Fibroblast of skin of right biceps (primary cell): ENCODE data around the gene FLYWCH1.

Experiments
- DNase-seq: peaks from one replicate; pipeline ENCODE4 v3.0.0-alpha.2; 2013

Gene FLYWCH1

DNA sequence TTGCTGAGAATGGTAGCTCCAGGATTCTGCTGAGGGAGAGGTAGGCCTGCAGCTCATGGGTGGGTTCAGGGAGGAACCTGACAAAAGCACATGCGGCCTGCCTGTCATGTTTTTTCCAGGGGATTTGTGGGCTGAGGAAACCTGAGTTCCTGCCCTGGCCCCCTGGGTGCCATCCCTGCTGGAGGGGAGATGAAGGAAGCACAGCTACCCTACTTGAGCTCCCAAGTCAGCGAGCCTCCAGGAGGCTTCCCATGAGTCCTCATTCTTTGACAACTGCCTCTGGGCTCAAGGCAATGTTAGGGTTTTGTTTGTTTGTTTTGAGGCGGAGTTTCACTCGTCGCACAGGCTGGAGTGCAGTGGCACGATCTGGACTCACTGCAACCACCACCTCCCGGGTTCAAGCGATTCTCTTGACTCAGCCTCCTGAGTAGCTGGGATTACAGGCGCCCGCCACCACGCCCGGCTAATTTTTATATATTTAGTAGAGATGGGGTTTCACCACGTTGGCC lies 12.1 kb upstream of the FLYWCH1 start:
- DNase-seq = no peak

DNA sequence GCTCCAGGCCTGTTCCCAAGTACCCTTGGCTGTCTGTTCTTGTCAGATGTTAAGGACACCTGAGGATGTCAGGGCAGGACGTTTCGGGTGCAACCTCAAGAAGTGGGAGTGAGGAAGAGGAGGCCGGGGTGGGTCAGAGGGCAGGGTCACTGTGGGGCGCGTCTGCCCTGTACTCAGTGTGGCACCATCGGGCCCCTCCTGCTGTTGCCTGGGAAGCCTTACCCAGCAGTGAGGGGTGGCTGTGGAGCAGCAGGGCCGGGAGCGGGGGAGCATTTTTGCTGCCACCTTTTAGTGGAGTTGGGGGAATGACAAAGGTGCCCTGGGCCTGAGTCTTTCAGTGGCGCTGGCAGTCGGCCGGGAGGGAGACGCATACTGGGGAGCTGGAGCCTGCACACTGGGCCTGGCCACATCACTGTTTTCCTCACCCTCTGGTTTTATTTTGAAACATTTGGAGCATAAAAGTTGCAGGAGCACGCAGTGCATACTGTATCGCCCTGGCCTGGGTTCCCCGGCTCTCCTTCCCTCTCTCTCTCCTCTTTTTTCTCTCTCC lies 11.1 kb upstream of the FLYWCH1 start:
- DNase-seq = no peak

DNA sequence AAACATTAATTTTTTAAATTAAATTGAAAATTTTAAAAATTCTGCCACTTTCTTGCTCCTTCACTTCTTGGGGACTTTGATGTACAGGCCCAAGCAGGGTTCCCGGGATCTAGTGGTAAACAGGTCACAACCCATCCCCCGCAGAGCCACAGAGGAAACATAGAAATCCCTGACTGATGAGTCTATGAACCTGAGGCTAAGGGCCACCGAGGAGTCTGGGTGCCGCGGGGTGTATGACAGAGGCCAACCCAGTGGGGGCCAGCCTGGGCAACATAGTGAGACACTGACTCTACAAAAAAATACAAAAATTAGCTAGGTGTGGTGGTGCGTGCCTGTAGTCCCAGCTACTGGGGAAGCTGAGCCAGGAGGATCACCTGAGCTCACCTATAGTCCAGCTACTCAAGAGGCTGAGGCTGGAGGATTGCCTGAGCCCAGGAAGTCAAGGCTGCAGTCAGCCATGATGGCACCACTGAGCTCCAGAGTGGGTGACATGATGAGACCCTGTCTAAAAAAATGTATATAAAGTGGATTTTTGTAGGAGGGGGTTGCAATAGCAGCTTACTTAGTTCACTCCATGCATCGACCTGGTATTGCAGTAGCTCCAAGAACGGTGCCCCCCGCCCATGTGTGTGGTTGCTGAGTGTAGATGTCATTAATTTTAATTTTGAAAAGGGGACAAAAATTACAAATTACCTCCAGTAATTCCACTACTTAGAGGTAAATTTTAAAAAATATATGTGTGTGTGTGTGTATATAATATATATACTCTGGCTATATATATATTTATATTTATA lies 9.2 kb upstream of the FLYWCH1 start:
- no peak for DNase-seq

DNA sequence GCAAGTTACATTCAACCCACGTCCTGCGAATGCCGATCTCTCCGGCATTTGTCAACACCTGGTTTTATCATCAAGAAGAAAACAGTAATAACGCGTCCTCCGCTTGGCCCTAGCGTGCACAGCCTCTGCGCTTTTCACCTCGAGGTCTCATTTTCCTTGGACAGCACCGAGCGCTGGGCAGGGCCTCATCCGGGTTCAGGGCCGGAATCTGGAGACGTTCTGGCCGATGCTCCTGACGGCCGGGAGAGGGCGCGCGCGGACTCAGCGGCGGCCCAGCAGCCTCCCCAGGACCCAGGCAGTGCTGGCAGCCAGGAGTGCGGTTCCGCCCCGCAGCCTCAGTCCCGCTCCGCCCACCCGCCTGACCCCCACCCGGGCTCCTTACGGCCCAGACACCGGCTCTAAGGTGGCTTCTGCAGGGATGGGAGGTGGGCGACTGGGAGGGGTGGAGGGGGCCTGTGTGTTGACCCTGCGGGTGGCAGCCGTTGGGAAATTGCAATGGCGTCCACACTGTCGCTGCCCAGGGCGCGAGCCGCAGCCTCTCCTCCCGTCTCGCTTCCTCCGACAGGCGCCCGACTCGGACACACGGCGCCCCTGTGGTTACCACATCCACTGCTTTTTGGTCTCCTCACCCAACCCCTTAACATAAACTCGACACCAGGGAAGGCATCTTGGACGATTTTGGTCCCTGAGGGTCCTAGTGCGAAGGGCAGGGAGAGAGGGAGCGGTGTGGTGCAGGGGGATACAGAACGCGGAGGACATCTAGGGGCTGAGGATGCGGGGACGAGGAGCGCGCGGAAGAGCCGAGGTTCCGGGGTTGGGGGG lies 7.4 kb upstream of the FLYWCH1 start:
- DNase-seq = peak; percentile 78

DNA sequence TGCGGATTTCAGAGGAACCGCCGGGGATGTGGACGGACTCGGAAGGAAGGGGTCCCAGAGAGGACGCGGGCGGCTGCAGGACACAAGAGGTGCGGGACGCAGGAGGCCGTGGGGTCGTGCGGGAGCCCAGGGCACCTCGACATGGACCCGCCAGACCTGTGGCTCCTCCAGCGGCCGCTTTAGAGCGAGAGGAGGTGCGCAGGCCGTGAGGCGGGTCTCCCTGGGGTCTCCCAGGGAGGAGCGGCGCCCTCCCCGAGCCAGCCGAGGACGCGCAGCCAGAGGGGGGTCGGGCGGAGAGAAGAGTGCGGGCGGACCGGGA lies 6.8 kb upstream of the FLYWCH1 start:
- no peak for DNase-seq

DNA sequence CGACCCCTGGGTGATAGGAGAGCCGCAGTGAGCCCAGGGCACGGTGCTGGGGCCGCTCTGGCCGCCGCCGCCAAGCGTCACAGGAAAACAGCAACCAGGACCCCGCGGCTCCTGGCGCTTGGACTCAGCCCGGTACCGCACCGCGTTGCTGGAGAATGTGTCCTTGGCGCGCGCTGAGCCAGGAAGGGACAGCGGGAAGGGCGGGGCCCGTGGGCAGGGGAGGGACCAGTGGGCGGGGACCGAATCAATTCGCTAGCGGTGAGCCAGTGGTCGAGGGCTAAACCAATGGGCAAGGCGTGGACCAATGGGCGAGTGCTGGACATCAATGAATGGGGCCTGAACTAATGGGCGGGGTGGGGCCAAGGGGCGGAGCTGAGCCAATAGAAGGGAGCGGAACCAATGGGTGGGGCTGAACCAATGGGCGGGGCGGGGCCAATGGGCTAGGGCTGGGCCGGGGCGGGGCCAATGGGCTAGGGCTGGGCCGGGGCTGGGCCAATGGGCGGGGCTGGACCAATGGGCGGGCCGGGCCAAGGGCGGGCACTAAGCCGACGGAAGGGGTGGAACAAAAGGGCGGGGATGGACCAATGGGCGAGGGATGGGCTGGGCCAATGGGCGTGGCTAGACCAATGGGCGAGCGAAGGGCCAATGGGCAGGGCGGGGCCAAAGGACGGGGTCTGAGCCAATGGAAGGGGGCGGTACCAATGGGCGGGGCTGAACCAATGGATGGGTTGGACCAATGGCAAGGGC lies 6.3 kb upstream of the FLYWCH1 start:
- peak; percentile 99 for DNase-seq

DNA sequence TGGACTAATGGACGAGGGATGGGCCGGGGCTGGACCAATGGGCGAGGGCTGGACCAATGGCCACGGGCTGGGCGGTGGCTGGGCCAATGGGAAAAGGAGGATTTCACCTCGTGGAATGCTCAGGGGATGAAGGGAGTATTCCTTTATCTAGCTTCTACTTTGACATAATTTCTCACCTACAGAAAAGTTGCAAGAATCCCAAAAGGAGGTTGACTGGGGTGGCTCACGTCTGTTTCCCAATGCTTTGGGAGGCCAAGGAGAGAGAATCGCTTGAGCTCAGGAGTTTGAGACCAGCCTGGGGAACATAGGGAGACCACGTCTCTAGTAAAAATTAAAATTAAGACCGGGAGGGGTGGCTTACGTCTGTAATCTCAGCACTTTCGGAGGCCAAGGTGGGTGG lies 5.7 kb upstream of the FLYWCH1 start:
- DNase-seq = no peak

DNA sequence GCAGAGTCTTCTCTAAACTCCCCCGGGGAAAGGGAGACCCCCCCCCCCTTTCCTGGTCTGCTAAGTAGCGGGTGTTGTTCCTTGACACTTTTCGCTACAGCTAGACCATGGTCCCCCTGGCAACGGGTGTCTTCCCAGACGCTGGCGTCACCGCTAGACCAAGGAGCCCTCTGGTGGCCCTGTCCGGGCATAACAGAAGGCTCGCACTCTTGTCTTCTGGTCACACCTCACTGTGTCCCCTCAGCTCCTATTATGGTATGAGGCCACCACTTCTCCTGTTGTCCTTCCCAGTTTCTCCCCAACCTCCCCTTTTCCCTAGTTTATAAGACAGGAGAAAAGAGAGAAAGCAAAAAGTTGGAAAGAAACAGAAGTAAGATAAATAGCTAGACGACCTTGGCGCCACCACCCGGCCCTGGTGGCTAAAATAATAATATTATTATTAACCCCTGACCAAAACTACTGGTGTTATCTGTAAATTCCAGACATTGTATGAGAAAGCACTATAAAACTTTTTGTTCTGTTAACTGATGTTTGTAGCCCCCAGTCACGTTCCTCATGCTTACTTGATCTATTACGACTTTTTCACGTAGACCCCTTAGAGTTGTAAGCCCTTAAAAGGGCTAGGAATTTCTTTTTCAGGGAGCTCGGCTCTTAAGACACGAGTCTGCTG lies 4.5 kb upstream of the FLYWCH1 start:
- DNase-seq = peak; percentile 57

DNA sequence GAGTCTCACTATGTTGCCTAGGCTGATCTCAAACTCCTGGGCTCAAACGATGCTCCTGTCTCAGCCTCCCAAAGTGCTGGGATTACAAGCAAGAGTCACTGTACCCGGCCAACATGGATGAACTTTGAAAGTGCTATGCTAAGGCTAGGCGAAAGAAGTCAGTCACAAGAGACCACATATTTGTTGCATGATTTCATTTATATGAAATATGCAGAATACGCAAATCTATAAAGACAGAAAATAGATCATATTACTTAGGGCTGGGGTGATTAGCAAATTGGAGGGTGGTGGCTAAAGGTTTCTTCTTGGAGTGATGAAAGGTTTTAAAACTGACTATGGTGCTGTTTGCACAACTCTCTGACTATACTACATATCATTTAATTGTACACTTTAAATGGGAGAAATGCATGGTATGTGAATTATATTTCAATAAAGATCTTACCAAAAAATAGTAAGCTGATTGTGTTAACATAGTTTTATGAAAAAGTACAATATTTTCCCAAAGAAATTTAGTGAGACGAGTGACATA lies 1.2 kb upstream of the FLYWCH1 start:
- peak; percentile 58 for DNase-seq

DNA sequence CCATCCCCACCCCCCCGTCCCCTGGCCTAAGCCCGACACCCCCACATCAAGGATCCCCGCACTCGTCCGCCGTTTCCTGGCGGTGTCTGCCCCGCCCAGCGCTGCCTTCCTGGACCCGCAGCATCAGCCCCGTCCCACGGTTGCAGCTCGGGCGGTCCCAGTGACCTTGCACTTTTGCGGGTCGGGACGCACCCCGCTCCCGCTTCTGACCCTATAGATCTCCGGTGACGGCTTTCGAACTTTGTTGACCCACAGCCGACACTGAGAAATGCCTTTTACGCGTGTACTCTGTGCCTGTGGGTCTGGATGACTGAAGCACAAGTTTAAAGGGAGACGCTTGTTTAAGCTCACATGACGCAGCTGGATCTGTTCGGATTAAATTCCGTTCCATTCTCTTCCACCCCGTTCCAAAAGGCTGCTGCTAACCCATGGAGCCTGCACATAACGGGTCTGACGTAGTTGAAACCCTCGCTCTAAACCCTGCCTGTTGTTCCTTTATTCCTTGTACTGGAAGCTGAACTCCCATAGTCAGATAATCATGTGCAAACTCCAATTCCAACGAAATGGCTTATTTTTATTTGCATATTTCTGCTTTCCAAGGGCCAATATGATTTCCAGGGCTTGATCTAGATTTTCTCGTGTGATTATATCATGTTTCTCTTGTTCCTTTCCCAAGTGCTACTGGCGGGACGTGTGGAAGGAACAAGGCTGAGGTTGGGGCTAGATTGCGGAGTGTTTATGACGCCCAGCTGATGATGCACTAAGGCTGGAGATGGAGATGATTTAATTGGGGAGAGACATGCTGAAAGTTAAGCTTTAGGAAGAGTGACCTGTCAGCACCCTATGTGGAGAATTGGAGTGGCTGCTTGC lies 834 bp downstream of the FLYWCH1 start:
- DNase-seq = peak; percentile 57

DNA sequence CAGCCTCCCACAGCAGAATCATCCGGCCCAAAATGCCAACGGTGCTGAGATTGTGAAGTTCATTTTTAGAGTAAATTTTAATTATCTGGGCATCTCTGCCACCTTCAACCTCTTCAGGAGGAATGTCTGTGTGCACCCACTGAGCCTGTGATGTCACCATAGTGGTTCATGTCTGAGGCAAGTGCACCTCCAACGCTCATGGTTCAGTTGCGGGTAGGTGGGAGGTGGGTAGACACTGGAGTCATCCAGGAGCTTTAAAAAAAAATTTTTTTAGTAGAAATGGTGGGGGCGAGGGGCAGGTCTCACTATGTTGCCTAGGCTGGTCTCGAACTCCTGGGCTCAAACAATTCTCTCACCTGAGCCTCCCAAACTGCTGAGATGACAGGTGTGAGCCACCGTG lies 1.9 kb downstream of the FLYWCH1 start:
- no peak for DNase-seq

DNA sequence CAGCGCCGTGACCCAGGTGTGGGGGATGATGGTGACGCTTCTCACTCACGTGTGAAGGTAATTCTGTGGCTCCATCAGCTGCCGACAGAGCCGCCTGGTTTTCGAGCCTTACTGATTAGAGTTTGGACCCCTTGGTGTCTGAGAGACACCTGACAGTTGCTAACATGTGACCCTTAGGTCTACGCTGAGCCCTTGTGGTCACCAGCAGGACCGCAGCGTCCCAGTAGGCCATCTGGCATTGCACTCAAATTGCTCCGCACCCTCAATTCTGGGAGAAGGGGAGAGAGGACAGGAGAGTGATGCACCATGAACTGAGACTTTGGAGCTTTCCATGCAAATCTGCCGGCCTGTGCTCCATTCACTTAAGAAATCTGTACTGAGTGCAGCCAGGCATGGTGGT lies 2.5 kb downstream of the FLYWCH1 start:
- DNase-seq = no peak

DNA sequence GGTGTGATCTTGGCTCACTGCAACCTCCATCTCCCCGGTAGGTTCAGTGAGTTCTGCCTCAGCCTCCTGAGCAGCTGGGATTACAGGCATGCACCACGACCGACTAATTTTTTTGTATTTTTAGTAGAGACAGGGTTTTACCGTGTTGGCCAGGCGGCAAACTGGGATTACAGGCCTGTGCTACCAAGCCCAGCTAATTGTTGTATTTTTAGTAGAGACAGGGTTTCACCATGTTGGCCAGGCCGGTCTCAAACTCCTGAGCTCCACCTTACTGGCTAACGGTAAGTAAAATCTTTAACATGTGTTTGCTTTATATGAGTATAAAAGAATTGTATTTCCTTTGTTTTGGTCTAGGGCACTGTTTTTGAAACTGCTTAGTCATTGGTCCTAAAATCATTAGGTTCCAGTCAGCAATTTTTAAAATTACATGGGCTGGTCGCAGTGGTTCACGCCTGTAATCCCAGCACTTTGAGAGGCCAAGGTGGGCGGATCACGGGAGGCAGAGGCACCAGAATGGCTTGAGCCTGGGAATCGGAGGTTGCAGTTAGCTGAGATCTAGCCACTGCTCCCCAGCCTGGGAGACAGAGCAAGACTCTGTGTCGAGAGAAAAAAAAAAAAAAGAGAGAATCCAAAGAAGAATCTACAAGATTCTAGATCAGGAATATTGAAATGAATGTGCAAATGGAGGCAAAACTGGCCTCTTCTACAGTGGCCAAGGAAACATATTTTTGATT lies 3.6 kb downstream of the FLYWCH1 start:
- DNase-seq = no peak

DNA sequence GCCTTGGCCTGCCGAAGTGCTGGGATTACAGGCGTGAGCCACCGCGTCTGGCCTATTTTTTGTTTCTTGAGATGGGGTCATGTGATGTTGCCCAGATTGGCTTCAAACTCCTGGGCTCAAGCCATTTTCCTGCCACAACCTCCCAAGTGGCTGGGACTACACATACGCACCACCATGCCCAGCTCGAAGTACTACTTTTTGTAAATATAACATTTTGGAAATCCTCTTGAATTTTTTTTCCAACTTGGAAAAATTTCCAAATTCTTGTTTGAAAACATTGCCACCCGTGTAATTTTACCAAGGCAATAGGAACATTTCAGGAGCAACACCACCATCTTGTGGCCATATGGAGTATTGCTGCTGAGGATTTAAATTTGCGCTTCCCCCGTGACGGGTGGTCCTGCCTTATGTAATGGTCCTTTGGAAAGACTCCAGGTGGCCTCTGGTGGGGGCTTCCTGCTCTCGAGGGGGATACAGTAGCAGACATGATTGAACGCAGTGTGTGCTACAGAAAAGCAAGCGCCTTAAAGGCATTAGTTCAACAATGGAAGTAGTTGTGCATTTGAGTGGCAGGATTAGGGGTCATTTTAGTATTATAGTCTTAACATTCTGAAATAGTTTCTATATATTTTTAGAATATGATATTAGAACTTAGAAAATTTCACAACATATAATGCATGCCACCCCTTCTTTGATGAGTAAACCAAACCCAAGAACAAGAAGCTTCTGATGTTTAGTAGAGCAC lies 8.0 kb downstream of the FLYWCH1 start:
- DNase-seq = peak; percentile 65

DNA sequence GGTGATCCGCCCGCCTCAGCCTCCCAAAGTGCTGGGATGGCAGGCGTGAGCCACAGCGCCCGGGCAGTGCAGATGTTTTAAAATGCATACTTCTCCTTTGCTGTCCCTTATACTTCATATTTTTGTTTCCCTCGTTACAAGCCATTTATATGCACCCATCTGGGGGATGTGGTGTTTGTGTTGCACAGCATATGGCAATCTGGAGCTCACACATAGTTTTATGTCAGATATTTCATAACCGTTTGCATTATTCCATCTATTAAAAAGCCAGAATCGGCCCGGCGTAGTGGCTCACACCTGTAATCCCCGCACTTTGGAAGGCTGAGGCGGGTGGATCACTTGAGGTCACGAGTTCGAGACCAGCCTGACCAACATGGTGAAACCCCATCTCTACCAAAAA lies 11.8 kb downstream of the FLYWCH1 start:
- DNase-seq = no peak

DNA sequence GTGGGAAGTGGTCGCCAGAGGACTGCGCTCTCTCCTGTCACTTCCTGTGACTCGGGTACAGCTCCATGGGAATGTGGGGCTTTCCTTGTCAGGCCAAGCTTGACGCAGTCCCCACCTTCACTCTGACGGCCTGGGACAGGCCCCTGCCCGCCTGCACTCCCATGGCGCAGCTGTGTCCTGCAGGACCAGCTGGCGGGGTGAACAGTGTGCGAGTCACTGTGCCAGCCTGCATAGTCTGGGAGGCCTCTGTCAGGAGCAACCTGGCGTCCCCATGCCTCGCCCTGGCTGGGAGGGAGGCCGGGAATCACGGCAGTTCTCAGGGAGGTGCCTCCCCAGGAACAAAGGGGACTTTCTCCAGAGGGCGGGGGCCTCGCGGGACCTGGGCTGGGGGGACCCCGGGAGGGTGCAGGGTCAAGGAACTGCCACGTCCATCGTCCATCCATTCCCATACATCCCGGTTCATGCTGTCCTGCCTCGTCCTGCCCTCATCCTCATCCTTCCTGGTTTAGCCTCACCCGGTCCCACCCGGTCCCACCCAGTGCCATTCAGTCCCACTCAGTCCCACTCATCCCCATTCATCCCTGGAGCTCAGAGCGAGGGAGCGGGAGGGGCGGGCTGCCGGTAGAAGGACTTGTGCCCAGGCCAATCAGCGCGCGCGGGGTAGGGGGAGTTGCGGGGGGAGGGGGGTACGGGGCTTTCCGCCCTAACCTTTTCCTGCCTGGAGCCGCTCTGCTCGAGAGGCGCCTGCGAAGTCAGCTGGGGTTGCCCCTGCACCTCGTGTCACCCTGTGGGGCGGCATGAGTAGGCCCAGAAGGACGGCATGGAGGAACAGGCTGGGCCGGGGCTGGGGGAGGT lies 13.4 kb downstream of the FLYWCH1 start:
- no peak for DNase-seq

DNA sequence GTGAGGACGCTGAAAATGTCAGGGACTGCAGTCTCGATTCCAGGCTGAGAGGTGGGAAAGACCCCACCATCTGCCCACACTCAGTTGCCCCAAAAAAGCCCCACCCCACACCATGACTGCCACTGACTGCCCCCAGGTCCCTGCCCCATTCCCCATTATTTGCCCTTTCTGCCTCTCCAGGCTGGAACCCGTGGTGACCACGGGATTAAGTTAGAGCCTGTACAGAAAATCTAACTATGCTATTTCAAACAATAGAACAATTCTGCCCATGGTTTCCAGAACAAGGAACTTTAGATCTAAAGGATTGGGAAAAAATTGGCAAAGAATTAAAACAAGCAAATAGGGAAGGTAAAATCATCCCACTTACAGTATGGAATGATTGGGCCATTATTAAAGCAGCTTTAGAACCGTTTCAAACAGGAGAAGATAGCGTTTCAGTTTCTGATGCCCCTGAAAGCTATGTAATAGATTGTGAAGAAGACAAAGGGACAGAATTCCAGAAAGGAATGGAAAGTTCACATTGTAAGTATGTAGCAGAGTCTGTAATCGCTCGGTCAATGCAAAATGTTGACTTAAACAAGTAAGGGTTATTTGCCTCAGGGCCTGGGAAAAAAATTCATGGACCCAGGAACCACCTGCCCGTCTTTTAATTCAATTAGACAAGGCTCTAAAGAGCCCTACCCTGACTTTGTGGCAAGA lies 14.4 kb downstream of the FLYWCH1 start:
- DNase-seq = no peak

DNA sequence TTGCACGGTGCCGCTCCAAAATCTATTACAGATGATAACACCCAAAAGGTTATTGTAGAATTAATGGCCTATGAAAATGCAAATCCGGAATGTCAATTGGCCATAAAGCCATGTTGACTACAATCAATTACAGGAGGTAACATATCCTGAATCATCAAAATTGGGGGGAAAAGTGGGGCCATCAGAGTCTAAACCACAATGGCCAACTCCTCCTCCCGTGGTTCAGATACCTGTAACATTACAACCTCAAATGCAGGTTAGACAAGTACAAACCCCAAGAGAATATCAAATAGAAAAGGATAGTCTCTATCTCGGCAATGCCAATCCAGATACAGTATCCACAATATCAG lies 14.9 kb downstream of the FLYWCH1 start:
- no peak for DNase-seq
